GM23338 (cell line): Measurements from ENCODE around the gene CEMIP2. TPM values are rescaled to one million over a fixed set of nuclear protein-coding genes. Genes with fewer than 3 reads are reported as not detected.

Experiments
- ATAC-seq: fragments of 200-7000 bp; cut with Tn5 transposase; 3 replicates; pipeline ENCODE4 v1.9.1; 2020
- DNase-seq: peaks from one replicate; pipeline ENCODE4 v3.0.0-alpha.2; 2015; ENCODE audit warnings: low spot score
- H2AFZ ChIP-seq: fragments of 200-600 bp; sonication (generic); 2 replicates; pipeline ENCODE4 v1.8.0; 2016; ENCODE audit warnings: antibody characterized with exemption, mild to moderate bottlenecking, moderate library complexity
- H3F3A ChIP-seq: fragments of 200-600 bp; sonication (generic); replicated peaks from 2 replicates; pipeline ENCODE4 v1.8.0; 2017; ENCODE audit warnings: antibody characterized with exemption, mixed run types, low read depth
- H3K27ac ChIP-seq: fragments of 200-600 bp; sonication (generic); 2 replicates; pipeline ENCODE4 v1.6.1; 2016; ENCODE audit warnings: low read depth
- H3K27me3 ChIP-seq: fragments of 200-600 bp; sonication (generic); 2 replicates; pipeline ENCODE4 v1.8.0; 2016; ENCODE audit warnings: mild to moderate bottlenecking, mixed run types, moderate library complexity; ENCODE audit not compliant: insufficient read depth
- H3K36me3 ChIP-seq: fragments of 200-600 bp; sonication (generic); 2 replicates; pipeline ENCODE4 v1.8.0; 2016; ENCODE audit warnings: mild to moderate bottlenecking; ENCODE audit not compliant: insufficient read depth
- H3K4me1 ChIP-seq: fragments of 200-600 bp; sonication (generic); 2 replicates; pipeline ENCODE4 v1.8.0; 2016; ENCODE audit warnings: mild to moderate bottlenecking, moderate library complexity; ENCODE audit not compliant: insufficient read depth
- H3K4me2 ChIP-seq: fragments of 200-600 bp; sonication (generic); 2 replicates; pipeline ENCODE4 v1.7.1; 2017; ENCODE audit warnings: mixed run types
- H3K4me3 ChIP-seq: fragments of 200-600 bp; sonication (generic); 2 replicates; pipeline ENCODE4 v1.6.1; 2016; ENCODE audit warnings: mixed run types
- H3K79me2 ChIP-seq: fragments of 200-600 bp; sonication (generic); replicated peaks from 2 replicates; pipeline ENCODE4 v1.8.0; 2017; ENCODE audit warnings: mild to moderate bottlenecking; ENCODE audit not compliant: insufficient read depth
- H3K9me2 ChIP-seq: fragments of 200-600 bp; sonication (generic); 2 replicates; pipeline ENCODE4 v1.8.0; 2017; ENCODE audit not compliant: insufficient read depth
- H4K20me1 ChIP-seq: fragments of 200-600 bp; sonication (generic); replicated peaks from 2 replicates; pipeline ENCODE4 v1.8.0; 2017; ENCODE audit warnings: mild to moderate bottlenecking; ENCODE audit not compliant: insufficient read depth
- H3K27ac Mint-ChIP-seq: 2 replicates; pipeline ENCODE4 v1.8.0; 2020; ENCODE audit warnings: inconsistent platforms, mild to moderate bottlenecking, moderate library complexity, mixed read lengths
- H3K27me3 Mint-ChIP-seq: 3 replicates; pipeline ENCODE4 v1.8.0; 2022; ENCODE audit warnings: low read depth, mild to moderate bottlenecking, moderate library complexity, mixed read lengths, inconsistent platforms; ENCODE audit not compliant: insufficient read depth, poor library complexity
- H3K36me3 Mint-ChIP-seq: 3 replicates; pipeline ENCODE4 v1.8.0; 2021; ENCODE audit warnings: low read depth, mild to moderate bottlenecking, inconsistent platforms, moderate library complexity, mixed read lengths
- H3K4me1 Mint-ChIP-seq: 3 replicates; pipeline ENCODE4 v1.8.0; 2020; ENCODE audit warnings: mild to moderate bottlenecking, inconsistent platforms, mixed read lengths
- H3K4me3 Mint-ChIP-seq: 3 replicates; pipeline ENCODE4 v1.8.0; 2021; ENCODE audit warnings: moderate library complexity, mild to moderate bottlenecking, inconsistent platforms, mixed read lengths
- H3K9me3 Mint-ChIP-seq: 3 replicates; pipeline ENCODE4 v1.8.0; 2020; ENCODE audit warnings: moderate library complexity, mild to moderate bottlenecking, inconsistent platforms, mixed read lengths
- CREB1 ChIP-seq: fragments of 250-450 bp; sonication (Bioruptor Pico); IDR thresholded peaks from 2 replicates; pipeline ENCODE4 v1.5.0; 2020; ENCODE audit warnings: low read depth, mild to moderate bottlenecking, moderate library complexity
- CTCF ChIP-seq, 2 experiments: fragments of 200-600 bp in 1 of 2; sonication (generic) in 1 of 2; conservative IDR thresholded peaks; 2 replicates each; pipeline versions ENCODE4 v1.5.1 to v1.6.1; 2016 to 2017; ENCODE audit warnings: antibody characterized with exemption in 2 of 2, low read depth in 2 of 2, mild to moderate bottlenecking in 2 of 2, moderate library complexity in 1 of 2
- ETS1 ChIP-seq: IDR thresholded peaks from 2 replicates; pipeline ENCODE4 v1.6.1; 2016; ENCODE audit warnings: antibody characterized with exemption
- EZH2 ChIP-seq: fragments of 200-600 bp; sonication (generic); IDR thresholded peaks from one replicate; pipeline ENCODE4 v1.8.0; 2017; ENCODE audit warnings: antibody characterized with exemption, mild to moderate bottlenecking, low read depth; ENCODE audit not compliant: unreplicated experiment
- EZH2phosphoT487 ChIP-seq: fragments of 200-600 bp; sonication (generic); IDR thresholded peaks from one replicate; pipeline ENCODE4 v1.8.1; 2018; ENCODE audit warnings: antibody characterized with exemption; ENCODE audit not compliant: unreplicated experiment
- NANOG ChIP-seq: IDR thresholded peaks from 2 replicates; pipeline ENCODE4 v1.6.1; 2016; ENCODE audit warnings: antibody characterized with exemption, borderline replicate concordance
- POLR2AphosphoS5 ChIP-seq: IDR thresholded peaks from 2 replicates; pipeline ENCODE4 v1.6.1; 2016; ENCODE audit warnings: antibody characterized with exemption, low read depth
- STAT1 ChIP-seq: IDR thresholded peaks from one replicate; pipeline ENCODE4 v1.6.1; 2016; ENCODE audit warnings: antibody characterized with exemption; ENCODE audit not compliant: unreplicated experiment
- ZNF114 ChIP-seq: fragments of 250-450 bp; sonication (Bioruptor Pico); IDR thresholded peaks from 2 replicates; pipeline ENCODE4 v1.5.0; 2020; ENCODE audit warnings: mild to moderate bottlenecking, moderate library complexity
- ZNF331 ChIP-seq: fragments of 250-450 bp; sonication (Bioruptor Pico); IDR thresholded peaks from 2 replicates; pipeline ENCODE4 v1.5.0; 2020; ENCODE audit warnings: low read depth, mild to moderate bottlenecking, moderate library complexity
- polyA plus RNA-seq: library from polyadenylated mRNA; unstranded; fragments of >200 nt; fragmentation: Nextera tagmentation; extraction: Ambion mirVana; gene quantifications from 2 replicates; pipeline ENCODE4 v1.2.1, GENCODE V29; 2016
- total RNA-seq: library from RNA; depleted of rRNA; stranded (reverse); fragments of >200 nt; shearing (Covaris generic); gene quantifications from 2 replicates; pipeline ENCODE4 v1.2.3, GENCODE V29; 2014
- TF ChIP-seq, protein P1 (sequence below): IDR thresholded peaks from one replicate; pipeline ENCODE4 v1.6.1; 2018; ENCODE audit warnings: antibody characterized with exemption; ENCODE audit not compliant: unreplicated experiment

Gene CEMIP2
- total and polyA plus RNA-seq, 2 experiments from 2014 or later, result 23.0 to 76.7 TPM

DNA sequence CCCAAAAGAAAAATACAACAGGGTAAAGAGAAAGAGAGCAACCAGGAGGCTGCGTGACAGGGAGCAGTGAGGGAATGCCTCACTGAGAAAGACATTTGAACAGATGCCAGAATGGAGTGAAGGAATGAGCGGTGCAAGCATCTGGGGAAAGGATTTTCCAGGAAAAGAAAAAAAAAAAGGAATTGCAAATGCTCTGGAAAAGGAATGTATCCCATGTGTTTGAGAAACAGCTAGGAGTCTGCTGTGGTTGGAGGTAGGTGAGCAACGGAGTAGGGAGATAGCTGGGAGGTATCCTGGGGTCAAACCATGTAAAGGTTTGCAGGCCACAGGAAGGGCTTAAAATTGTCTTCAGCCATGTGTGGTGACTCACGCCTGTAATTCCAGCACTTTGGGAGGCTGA is 23.6 kb upstream of the CEMIP2 start (continued):
- TF ChIP-seq ETS1, result no peak
- no peak for TF ChIP-seq ZNF331
- no peak for TF ChIP-seq EZH2phosphoT487
- TF ChIP-seq, protein P1, sequence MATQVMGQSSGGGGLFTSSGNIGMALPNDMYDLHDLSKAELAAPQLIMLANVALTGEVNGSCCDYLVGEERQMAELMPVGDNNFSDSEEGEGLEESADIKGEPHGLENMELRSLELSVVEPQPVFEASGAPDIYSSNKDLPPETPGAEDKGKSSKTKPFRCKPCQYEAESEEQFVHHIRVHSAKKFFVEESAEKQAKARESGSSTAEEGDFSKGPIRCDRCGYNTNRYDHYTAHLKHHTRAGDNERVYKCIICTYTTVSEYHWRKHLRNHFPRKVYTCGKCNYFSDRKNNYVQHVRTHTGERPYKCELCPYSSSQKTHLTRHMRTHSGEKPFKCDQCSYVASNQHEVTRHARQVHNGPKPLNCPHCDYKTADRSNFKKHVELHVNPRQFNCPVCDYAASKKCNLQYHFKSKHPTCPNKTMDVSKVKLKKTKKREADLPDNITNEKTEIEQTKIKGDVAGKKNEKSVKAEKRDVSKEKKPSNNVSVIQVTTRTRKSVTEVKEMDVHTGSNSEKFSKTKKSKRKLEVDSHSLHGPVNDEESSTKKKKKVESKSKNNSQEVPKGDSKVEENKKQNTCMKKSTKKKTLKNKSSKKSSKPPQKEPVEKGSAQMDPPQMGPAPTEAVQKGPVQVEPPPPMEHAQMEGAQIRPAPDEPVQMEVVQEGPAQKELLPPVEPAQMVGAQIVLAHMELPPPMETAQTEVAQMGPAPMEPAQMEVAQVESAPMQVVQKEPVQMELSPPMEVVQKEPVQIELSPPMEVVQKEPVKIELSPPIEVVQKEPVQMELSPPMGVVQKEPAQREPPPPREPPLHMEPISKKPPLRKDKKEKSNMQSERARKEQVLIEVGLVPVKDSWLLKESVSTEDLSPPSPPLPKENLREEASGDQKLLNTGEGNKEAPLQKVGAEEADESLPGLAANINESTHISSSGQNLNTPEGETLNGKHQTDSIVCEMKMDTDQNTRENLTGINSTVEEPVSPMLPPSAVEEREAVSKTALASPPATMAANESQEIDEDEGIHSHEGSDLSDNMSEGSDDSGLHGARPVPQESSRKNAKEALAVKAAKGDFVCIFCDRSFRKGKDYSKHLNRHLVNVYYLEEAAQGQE, result no peak
- TF ChIP-seq EZH2, result no peak
- TF ChIP-seq ZNF114 (CRISPR knock-in tag), result no peak
- TF ChIP-seq CREB1 (CRISPR knock-in tag), result no peak
- no peak for TF ChIP-seq CTCF (conservative IDR thresholded peaks at IDR 0.05; ENCODE audit: low read depth in 2 of 2)
- no peak for TF ChIP-seq STAT1
- TF ChIP-seq NANOG, result no peak
- TF ChIP-seq POLR2AphosphoS5, result no peak

- Histone ChIP-seq H2AFZ (no peak overlapping the region), H3K27me3 (no peaks in the 10 kb centered on the region), H4K20me1 (no peaks in the 10 kb centered on the region), H3K4me3 (no peak overlapping the region), H3K36me3 (no peaks in the 10 kb centered on the region), H3K79me2 (no peaks in the 10 kb centered on the region), H3K9me2 (no peaks in the 10 kb centered on the region; the same call in 1 of the 2 replicates), H3K4me1 (no peaks in the 10 kb centered on the region), H3F3A (no peaks in the 10 kb centered on the region), H3K4me2 (no peak overlapping the region), H3K27ac (no peak overlapping the region)
- H3K9me3 Mint-ChIP-seq, result no peaks in the 10 kb centered on the region
- no peak overlapping the region for H3K4me3 Mint-ChIP-seq
- H3K36me3 Mint-ChIP-seq, result no peaks in the 10 kb centered on the region
- DNase-seq (no peak), ATAC-seq (no peak)
- H3K27ac Mint-ChIP-seq, result no peak overlapping the region
- peaks cover 4% of the 10 kb centered on the region for H3K4me1 Mint-ChIP-seq
- H3K27me3 Mint-ChIP-seq, result no peaks in the 10 kb centered on the region
- TF ChIP-seq POLR2AphosphoS5 (no peak), STAT1 (no peak), CTCF (conservative IDR thresholded peaks at IDR 0.05; ENCODE audit: low read depth in 2 of 2) (no peak), CREB1 (CRISPR knock-in tag) (no peak), ZNF114 (CRISPR knock-in tag) (no peak), NANOG (no peak), EZH2 (no peak), ETS1 (no peak)
- TF ChIP-seq, protein P1, result no peak
Observed at GRCh38 chr9:71790296-71790695, 22.0 kb upstream of the CEMIP2 start.
